ENCODE results near the gene PTPRQ.

DNA sequence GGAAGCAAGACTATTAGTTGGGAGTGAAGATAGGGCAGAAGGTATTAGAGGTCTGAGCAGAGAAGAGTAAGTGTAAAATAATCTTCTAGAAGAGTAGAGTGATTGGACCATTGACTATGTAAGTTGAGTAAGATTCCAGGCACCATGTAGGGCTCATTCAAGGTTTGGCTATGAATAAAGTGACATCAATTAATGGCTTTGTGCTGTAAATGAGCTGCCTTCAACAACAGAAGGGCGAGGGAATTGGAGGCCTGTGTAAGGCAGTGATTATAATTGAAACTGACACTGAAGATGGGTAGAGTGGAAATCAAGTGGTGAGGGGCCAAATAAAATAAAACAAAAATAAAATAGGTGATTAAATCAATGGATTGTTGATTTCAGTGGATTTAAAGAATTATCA is 26.4 kb downstream of the PTPRQ start:
- TF ChIP-seq, protein P1, sequence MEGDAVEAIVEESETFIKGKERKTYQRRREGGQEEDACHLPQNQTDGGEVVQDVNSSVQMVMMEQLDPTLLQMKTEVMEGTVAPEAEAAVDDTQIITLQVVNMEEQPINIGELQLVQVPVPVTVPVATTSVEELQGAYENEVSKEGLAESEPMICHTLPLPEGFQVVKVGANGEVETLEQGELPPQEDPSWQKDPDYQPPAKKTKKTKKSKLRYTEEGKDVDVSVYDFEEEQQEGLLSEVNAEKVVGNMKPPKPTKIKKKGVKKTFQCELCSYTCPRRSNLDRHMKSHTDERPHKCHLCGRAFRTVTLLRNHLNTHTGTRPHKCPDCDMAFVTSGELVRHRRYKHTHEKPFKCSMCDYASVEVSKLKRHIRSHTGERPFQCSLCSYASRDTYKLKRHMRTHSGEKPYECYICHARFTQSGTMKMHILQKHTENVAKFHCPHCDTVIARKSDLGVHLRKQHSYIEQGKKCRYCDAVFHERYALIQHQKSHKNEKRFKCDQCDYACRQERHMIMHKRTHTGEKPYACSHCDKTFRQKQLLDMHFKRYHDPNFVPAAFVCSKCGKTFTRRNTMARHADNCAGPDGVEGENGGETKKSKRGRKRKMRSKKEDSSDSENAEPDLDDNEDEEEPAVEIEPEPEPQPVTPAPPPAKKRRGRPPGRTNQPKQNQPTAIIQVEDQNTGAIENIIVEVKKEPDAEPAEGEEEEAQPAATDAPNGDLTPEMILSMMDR (IDR thresholded peaks at IDR 0.05): no peak
- TF ChIP-seq POLR2A (IDR thresholded peaks at IDR 0.05) (no peak), EP300 (IDR thresholded peaks at IDR 0.05) (no peak)

Data from tibial nerve (tissue), 4 donors.